Neural cell (in vitro differentiated cells): Measurements from ENCODE around the gene MXRA8. TPM values are rescaled to one million over a fixed set of nuclear protein-coding genes. Genes with fewer than 3 reads are reported as not detected.

ENCODE experiments used
- H2AFZ ChIP-seq: fragments of 200-600, 300-800 bp; sonication (generic), shearing (Covaris generic); 2 replicates; pipeline ENCODE4 v1.6.0; 2014; ENCODE audit warnings: low read depth, mild to moderate bottlenecking, antibody characterized with exemption, low read length, moderate library complexity
- H3F3A ChIP-seq: fragments of 200-600 bp; shearing (Covaris generic); 2 replicates; pipeline ENCODE4 v1.6.1; 2016; ENCODE audit warnings: mild to moderate bottlenecking, moderate library complexity, mixed read lengths, antibody characterized with exemption, low read length; ENCODE audit not compliant: insufficient read depth, poor library complexity, severe bottlenecking
- H3K27ac ChIP-seq: fragments of 200-600, 300-800 bp; sonication (generic), shearing (Covaris generic); 2 replicates; pipeline ENCODE4 v1.5.1; 2014; ENCODE audit warnings: mild to moderate bottlenecking, low read length, moderate library complexity
- H3K27me3 ChIP-seq: fragments of 300-800, 200-600 bp; sonication (generic), shearing (Covaris generic); 2 replicates; pipeline ENCODE4 v1.6.0; 2014; ENCODE audit warnings: mild to moderate bottlenecking, low read depth, low read length, moderate library complexity; ENCODE audit not compliant: insufficient read depth
- H3K36me3 ChIP-seq: fragments of 300-800, 200-600 bp; sonication (generic), shearing (Covaris generic); 2 replicates; pipeline ENCODE4 v1.5.1; 2014; ENCODE audit warnings: mild to moderate bottlenecking, antibody characterized with exemption, low read length, moderate library complexity; ENCODE audit not compliant: insufficient read depth
- H3K4me2 ChIP-seq: fragments of 300-800, 200-600 bp; sonication (generic), shearing (Covaris generic); 2 replicates; pipeline ENCODE4 v1.6.0; 2014; ENCODE audit warnings: mild to moderate bottlenecking, low read length
- H3K4me3 ChIP-seq: fragments of 300-800, 200-600 bp; sonication (generic), shearing (Covaris generic); 2 replicates; pipeline ENCODE4 v1.5.1; 2014; ENCODE audit warnings: mild to moderate bottlenecking, low read length, moderate library complexity
- H3K79me2 ChIP-seq: fragments of 200-600 bp; shearing (Covaris generic); replicated peaks from 2 replicates; pipeline ENCODE4 v1.6.0; 2014; ENCODE audit warnings: mild to moderate bottlenecking, low read length, moderate library complexity; ENCODE audit not compliant: insufficient read depth
- H3K9ac ChIP-seq: fragments of 300-800, 200-600 bp; sonication (generic), shearing (Covaris generic); 2 replicates; pipeline ENCODE4 v1.6.1; 2016; ENCODE audit warnings: mild to moderate bottlenecking, low read length, mixed read lengths
- H3K9me2 ChIP-seq: fragments of 200-600 bp; shearing (Covaris generic); 2 replicates; pipeline ENCODE4 v1.6.1; 2016; ENCODE audit warnings: mild to moderate bottlenecking, low read length, mixed read lengths; ENCODE audit not compliant: insufficient read depth
- H3K9me3 ChIP-seq: fragments of 200-600, 300-800 bp; sonication (generic), shearing (Covaris generic); 2 replicates; pipeline ENCODE4 v1.6.1; 2016; ENCODE audit warnings: mild to moderate bottlenecking, mixed run types, low read length, moderate library complexity, mixed read lengths
- H4K20me1 ChIP-seq: fragments of 200-600 bp; shearing (Covaris generic); 2 replicates; pipeline ENCODE4 v1.6.1; 2016; ENCODE audit warnings: mild to moderate bottlenecking, mixed run types; ENCODE audit not compliant: insufficient read depth
- EP300 ChIP-seq: fragments of 450-650 bp; conservative IDR thresholded peaks from 2 replicates; pipeline ENCODE4 v1.6.1; 2014; ENCODE audit warnings: antibody characterized with exemption, mild to moderate bottlenecking, moderate library complexity; ENCODE audit not compliant: poor library complexity, severe bottlenecking
- EZH2 ChIP-seq: fragments of 200-600, 300-800 bp; shearing (Covaris generic), sonication (generic); IDR thresholded peaks from 2 replicates; pipeline ENCODE4 v1.6.1; 2014; ENCODE audit warnings: antibody characterized with exemption, low read length, borderline replicate concordance, mild to moderate bottlenecking; ENCODE audit not compliant: insufficient read depth, poor library complexity, severe bottlenecking
- MXI1 ChIP-seq: fragments of 450-650 bp; conservative IDR thresholded peaks from 2 replicates; pipeline ENCODE4 v1.6.1; 2014; ENCODE audit warnings: antibody characterized with exemption, mild to moderate bottlenecking; ENCODE audit not compliant: poor library complexity, severe bottlenecking
- POLR2AphosphoS5 ChIP-seq: IDR thresholded peaks from 2 replicates; pipeline ENCODE4 v1.6.1; 2012
- RAD21 ChIP-seq: fragments of 450-650 bp; conservative IDR thresholded peaks from 2 replicates; pipeline ENCODE4 v1.6.1; 2014; ENCODE audit warnings: antibody characterized with exemption, mild to moderate bottlenecking, moderate library complexity
- SMC3 ChIP-seq: fragments of 450-650 bp; conservative IDR thresholded peaks from 2 replicates; pipeline ENCODE4 v1.6.1; 2014; ENCODE audit warnings: antibody characterized with exemption, mild to moderate bottlenecking, moderate library complexity; ENCODE audit not compliant: poor library complexity
- TAF1 ChIP-seq: IDR thresholded peaks from 2 replicates; pipeline ENCODE4 v1.6.1; 2012; ENCODE audit warnings: low read depth
- polyA plus RNA-seq: library from polyadenylated mRNA; depleted of rRNA; stranded (reverse); fragments of >200 nt; gene quantifications from 2 replicates; pipeline ENCODE4 v1.2.3, GENCODE V29; 2014
- TF ChIP-seq, protein P1 (sequence below): IDR thresholded peaks from 2 replicates; pipeline ENCODE4 v1.6.1; 2012; ENCODE audit warnings: borderline replicate concordance
- TF ChIP-seq, protein P2 (sequence below): fragments of 450-650 bp; IDR thresholded peaks from 2 replicates; pipeline ENCODE4 v1.5.1; 2014; ENCODE audit warnings: antibody characterized with exemption, mild to moderate bottlenecking, moderate library complexity; ENCODE audit not compliant: poor library complexity, severe bottlenecking

The MXRA8 gene
- polyA plus RNA-seq, 1 donor from 2014 or later, result 1.7 TPM

DNA sequence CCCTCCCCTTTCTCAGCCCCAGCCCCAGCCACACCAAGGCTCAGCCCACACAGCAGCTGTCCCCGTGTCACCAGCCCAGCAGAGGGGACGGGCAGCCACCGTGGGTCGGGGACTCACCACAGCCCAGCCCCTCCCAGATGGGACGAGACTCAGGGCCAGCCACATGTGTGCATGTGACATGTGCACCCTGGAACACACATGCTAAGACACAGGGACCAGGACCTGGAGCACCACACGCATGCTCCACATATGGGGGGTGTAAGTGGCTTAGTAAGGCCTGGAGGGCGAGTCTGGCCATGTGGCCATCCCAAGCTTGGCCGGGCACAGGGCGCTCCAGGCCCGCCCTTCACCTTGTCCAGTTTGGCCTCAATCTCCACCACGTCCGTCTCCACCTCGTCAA lies 54.6 kb downstream of the MXRA8 start:
- no peaks in the 10 kb centered on the region for H3K9me3 ChIP-seq
- peaks cover 36% of the 10 kb centered on the region for H3K79me2 ChIP-seq
- H3K4me2 ChIP-seq, result no peak overlapping the region
- no peaks in the 10 kb centered on the region for H3K27me3 ChIP-seq
- H3K27ac ChIP-seq, result peak overlapping the region; percentile 85
- TF ChIP-seq, protein P1, sequence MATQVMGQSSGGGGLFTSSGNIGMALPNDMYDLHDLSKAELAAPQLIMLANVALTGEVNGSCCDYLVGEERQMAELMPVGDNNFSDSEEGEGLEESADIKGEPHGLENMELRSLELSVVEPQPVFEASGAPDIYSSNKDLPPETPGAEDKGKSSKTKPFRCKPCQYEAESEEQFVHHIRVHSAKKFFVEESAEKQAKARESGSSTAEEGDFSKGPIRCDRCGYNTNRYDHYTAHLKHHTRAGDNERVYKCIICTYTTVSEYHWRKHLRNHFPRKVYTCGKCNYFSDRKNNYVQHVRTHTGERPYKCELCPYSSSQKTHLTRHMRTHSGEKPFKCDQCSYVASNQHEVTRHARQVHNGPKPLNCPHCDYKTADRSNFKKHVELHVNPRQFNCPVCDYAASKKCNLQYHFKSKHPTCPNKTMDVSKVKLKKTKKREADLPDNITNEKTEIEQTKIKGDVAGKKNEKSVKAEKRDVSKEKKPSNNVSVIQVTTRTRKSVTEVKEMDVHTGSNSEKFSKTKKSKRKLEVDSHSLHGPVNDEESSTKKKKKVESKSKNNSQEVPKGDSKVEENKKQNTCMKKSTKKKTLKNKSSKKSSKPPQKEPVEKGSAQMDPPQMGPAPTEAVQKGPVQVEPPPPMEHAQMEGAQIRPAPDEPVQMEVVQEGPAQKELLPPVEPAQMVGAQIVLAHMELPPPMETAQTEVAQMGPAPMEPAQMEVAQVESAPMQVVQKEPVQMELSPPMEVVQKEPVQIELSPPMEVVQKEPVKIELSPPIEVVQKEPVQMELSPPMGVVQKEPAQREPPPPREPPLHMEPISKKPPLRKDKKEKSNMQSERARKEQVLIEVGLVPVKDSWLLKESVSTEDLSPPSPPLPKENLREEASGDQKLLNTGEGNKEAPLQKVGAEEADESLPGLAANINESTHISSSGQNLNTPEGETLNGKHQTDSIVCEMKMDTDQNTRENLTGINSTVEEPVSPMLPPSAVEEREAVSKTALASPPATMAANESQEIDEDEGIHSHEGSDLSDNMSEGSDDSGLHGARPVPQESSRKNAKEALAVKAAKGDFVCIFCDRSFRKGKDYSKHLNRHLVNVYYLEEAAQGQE, result no peak
- TF ChIP-seq, protein P2, sequence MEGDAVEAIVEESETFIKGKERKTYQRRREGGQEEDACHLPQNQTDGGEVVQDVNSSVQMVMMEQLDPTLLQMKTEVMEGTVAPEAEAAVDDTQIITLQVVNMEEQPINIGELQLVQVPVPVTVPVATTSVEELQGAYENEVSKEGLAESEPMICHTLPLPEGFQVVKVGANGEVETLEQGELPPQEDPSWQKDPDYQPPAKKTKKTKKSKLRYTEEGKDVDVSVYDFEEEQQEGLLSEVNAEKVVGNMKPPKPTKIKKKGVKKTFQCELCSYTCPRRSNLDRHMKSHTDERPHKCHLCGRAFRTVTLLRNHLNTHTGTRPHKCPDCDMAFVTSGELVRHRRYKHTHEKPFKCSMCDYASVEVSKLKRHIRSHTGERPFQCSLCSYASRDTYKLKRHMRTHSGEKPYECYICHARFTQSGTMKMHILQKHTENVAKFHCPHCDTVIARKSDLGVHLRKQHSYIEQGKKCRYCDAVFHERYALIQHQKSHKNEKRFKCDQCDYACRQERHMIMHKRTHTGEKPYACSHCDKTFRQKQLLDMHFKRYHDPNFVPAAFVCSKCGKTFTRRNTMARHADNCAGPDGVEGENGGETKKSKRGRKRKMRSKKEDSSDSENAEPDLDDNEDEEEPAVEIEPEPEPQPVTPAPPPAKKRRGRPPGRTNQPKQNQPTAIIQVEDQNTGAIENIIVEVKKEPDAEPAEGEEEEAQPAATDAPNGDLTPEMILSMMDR, result no peak
- TF ChIP-seq MXI1 (no peak), EP300 (no peak), EZH2 (no peak), TAF1 (no peak), SMC3 (no peak), RAD21 (no peak), POLR2AphosphoS5 (no peak)
- peaks cover 2% of the 10 kb centered on the region for H4K20me1 ChIP-seq
- peak overlapping the region; percentile 99 for H3K4me3 ChIP-seq
- H3K9me2 ChIP-seq, result no peaks in the 10 kb centered on the region
- peak overlapping the region; percentile 95 for H3K9ac ChIP-seq
- H2AFZ ChIP-seq, result no peak overlapping the region
- H3F3A ChIP-seq, result no peaks in the 10 kb centered on the region
- H3K36me3 ChIP-seq, result no peaks in the 10 kb centered on the region

GRCh38 chr1:1302951-1303509 lies 55.3 kb downstream of the MXRA8 start:
- TF ChIP-seq SMC3 (no peak), POLR2AphosphoS5 (no peak), RAD21 (no peak), MXI1 (no peak), EP300 (no peak), EZH2 (no peak), TAF1 (no peak)
- TF ChIP-seq, protein P2, result no peak
- TF ChIP-seq, protein P1, result no peak
- Histone ChIP-seq H3K9me3 (no peaks in the 10 kb centered on the region), H3K4me3 (no peak overlapping the region), H3F3A (no peaks in the 10 kb centered on the region), H3K27ac (no peak overlapping the region), H3K36me3 (no peaks in the 10 kb centered on the region), H3K27me3 (no peaks in the 10 kb centered on the region), H4K20me1 (peaks cover 2% of the 10 kb centered on the region), H2AFZ (no peak overlapping the region), H3K9me2 (no peaks in the 10 kb centered on the region), H3K4me2 (no peak overlapping the region), H3K9ac (no peak overlapping the region), H3K79me2 (peaks cover 36% of the 10 kb centered on the region)
